Nephron (organoid): ENCODE data around the gene F7.
"Not testable (repeated sequence)": the region's sequence is repeated elsewhere in the genome, so short reads cannot be mapped to it uniquely, and the experiment has no call there.

Experiments used
- H3K27ac Mint-ChIP-seq, 3 experiments: 2 replicates each; pipeline ENCODE4 v1.8.0; 2020; ENCODE audit warnings: mixed read lengths in 3 of 3, mild to moderate bottlenecking in 2 of 3, moderate library complexity in 1 of 3
- H3K27me3 Mint-ChIP-seq: 2 replicates; pipeline ENCODE4 v1.8.0; 2021; ENCODE audit warnings: low read depth, mild to moderate bottlenecking, moderate library complexity, mixed read lengths
- H3K36me3 Mint-ChIP-seq: 2 replicates; pipeline ENCODE4 v1.8.0; 2020; ENCODE audit warnings: low read depth, mixed read lengths
- H3K4me1 Mint-ChIP-seq: 2 replicates; pipeline ENCODE4 v1.8.0; 2020; ENCODE audit warnings: mixed read lengths
- H3K4me3 Mint-ChIP-seq, 3 experiments: 2 replicates each; pipeline ENCODE4 v1.8.0; 2020; ENCODE audit warnings: mild to moderate bottlenecking in 3 of 3, mixed read lengths in 3 of 3, moderate library complexity in 2 of 3
- H3K9me3 Mint-ChIP-seq: 2 replicates; pipeline ENCODE4 v1.8.0; 2020; ENCODE audit warnings: mixed read lengths
- TF ChIP-seq, protein P1 (sequence below), 3 experiments: fragments of 200-600 bp; sonication (generic); IDR thresholded peaks; one replicate each; pipeline ENCODE4 v1.5.0; 2021; ENCODE audit warnings: antibody characterized with exemption in 3 of 3; ENCODE audit not compliant: unreplicated experiment in 3 of 3

Gene F7

DNA sequence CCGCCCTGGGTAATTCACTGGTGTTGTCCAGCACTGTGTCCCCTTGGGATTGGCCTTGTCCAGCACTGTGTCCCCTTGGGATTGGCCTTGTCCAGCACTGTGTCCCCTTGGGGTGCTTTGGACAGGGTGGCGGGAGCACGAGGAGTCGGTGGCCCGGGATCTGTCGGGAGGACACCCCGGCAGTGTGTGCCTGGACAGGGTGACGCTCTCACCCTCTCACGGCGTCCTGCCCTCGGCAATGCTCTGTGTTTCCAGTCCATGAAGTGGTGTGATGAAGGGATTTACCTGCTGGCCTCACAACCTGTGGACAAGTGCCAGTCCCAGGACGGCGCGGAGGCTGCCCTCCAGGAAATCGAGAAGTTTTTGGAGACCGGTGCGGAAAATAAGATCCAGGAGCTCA is 29.9 kb upstream of the F7 start:
- TF ChIP-seq, protein P1, sequence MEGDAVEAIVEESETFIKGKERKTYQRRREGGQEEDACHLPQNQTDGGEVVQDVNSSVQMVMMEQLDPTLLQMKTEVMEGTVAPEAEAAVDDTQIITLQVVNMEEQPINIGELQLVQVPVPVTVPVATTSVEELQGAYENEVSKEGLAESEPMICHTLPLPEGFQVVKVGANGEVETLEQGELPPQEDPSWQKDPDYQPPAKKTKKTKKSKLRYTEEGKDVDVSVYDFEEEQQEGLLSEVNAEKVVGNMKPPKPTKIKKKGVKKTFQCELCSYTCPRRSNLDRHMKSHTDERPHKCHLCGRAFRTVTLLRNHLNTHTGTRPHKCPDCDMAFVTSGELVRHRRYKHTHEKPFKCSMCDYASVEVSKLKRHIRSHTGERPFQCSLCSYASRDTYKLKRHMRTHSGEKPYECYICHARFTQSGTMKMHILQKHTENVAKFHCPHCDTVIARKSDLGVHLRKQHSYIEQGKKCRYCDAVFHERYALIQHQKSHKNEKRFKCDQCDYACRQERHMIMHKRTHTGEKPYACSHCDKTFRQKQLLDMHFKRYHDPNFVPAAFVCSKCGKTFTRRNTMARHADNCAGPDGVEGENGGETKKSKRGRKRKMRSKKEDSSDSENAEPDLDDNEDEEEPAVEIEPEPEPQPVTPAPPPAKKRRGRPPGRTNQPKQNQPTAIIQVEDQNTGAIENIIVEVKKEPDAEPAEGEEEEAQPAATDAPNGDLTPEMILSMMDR (IDR thresholded peaks at IDR 0.05; ENCODE audit: unreplicated experiment in 3 of 3): no peak
- Mint-ChIP-seq H3K27me3 (no peaks in the 10 kb centered on the region), H3K27ac (no peak overlapping the region), H3K36me3 (peaks cover 55% of the 10 kb centered on the region), H3K4me3 (no peak overlapping the region), H3K4me1 (peaks cover 13% of the 10 kb centered on the region), H3K9me3 (peaks cover 2% of the 10 kb centered on the region)

- Mint-ChIP-seq H3K4me1 (peaks cover 18% of the 10 kb centered on the region), H3K9me3 (peaks cover 2% of the 10 kb centered on the region), H3K36me3 (peaks cover 43% of the 10 kb centered on the region), H3K4me3 (no peak overlapping the region), H3K27me3 (peaks cover 4% of the 10 kb centered on the region), H3K27ac (no peak overlapping the region)
- TF ChIP-seq, protein P1 (IDR thresholded peaks at IDR 0.05; ENCODE audit: unreplicated experiment in 3 of 3): no peak
These were observed 28.8 kb upstream of the F7 start for GRCh38 chr13:113076681-113077401.

- TF ChIP-seq, protein P1 (IDR thresholded peaks at IDR 0.05; ENCODE audit: unreplicated experiment in 3 of 3): no peak
- Mint-ChIP-seq H3K9me3 (peaks cover 2% of the 10 kb centered on the region), H3K36me3 (peaks cover 36% of the 10 kb centered on the region), H3K4me1 (peaks cover 18% of the 10 kb centered on the region), H3K4me3 (no peak overlapping the region), H3K27ac (no peak overlapping the region), H3K27me3 (peaks cover 4% of the 10 kb centered on the region)
These were observed 28.0 kb upstream of the F7 start for GRCh38 chr13:113077566-113077952.

DNA sequence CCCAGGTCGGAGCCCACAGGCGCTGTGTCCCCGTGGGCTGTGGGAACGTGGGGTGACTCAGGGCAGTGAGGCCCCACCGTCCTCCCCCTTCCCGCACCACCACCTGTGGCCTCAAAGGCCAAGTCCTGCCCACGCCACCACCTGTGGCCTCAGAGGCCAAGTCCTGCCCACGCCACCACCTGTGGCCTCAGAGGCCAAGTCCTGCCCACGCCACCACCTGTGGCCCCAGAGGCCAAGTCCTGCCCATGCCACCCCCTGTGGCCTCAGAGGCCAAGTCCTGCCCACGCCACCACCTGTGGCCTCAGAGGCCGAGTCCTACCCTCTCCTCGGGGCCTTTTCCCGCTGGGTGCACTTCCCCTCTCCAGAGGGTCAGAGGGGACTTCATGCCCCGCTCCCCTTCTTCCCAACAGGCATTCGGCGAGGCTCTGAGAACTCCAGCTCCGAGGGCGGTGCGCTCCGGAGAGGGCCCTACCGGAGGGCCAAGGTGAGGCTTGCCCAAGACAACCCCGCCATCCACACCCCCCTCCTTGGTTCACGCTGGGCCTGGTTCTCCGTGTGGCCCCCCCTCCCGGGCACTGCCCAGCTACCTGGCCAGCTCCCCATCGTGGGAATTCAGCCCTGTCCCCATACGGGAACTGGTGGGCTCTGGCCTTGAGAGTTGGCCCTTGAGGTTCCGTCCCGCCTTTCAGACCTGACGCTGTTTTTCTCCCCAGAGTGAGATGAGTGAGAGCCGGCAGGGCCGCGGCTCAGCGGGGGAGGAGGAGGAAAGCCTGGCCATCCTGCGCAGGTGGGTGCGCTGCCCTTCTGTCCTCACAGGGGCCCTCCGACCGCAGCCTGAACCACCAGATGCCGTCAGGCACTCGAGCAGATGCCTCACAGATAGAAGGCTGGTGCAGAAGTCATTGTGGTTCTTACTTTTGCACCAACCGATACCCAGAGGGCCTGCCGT is 27.4 kb upstream of the F7 start:
- Mint-ChIP-seq H3K9me3 (no peaks in the 10 kb centered on the region), H3K4me1 (peaks cover 18% of the 10 kb centered on the region), H3K27ac (no peak overlapping the region), H3K27me3 (peaks cover 4% of the 10 kb centered on the region), H3K4me3 (no peak overlapping the region), H3K36me3 (peaks cover 30% of the 10 kb centered on the region)
- TF ChIP-seq, protein P1 (IDR thresholded peaks at IDR 0.05; ENCODE audit: unreplicated experiment in 3 of 3): no peak

DNA sequence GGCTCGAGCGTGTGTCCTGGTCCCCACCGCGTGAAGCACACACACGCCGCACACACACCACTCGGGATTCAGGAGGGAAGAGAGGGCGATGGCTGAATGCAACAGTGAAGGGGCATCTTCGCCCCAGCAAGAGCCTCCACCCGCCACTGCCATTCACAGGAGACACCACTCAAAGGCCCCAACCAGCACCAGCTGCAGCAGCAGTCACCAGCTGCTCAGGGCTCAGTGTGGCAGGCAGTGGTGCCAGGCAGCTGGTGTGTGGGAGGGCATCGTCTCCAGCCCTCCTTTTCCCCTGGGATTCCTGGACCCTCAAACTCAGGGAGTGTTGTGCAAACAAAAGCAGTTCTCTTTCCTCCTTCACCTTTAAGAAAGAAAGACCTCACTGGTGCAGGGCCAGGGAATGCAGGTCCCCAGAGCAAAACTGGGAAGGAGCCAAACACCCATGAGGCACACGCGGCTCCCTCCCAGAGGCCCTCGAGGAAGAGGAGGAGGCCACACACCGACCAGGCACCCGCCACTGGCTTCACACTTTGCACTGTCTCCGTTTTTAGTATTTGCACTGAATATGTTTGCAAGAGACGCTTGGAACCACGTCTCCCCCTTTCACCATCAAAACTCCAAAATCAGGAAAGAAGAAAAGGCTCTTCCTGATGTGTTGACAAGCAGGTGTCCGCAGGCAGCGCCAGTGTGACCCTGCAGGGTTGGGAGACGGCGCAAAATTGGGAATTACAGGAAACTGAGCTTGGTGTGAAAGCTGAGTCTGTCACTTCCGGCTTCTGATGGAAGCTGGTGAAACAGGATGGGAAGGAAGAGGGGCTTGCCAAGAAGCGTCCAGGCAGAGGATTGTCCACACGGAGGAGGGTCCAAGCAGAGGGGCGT is 26.4 kb upstream of the F7 start:
- no peaks in the 10 kb centered on the region for H3K9me3 Mint-ChIP-seq
- TF ChIP-seq, protein P1 (IDR thresholded peaks at IDR 0.05; ENCODE audit: unreplicated experiment in 3 of 3): no peak
- H3K36me3 Mint-ChIP-seq: peaks cover 29% of the 10 kb centered on the region
- peaks cover 11% of the 10 kb centered on the region for H3K27me3 Mint-ChIP-seq
- peak overlapping the region in 2 of 3 experiments; percentile 33 to 34 for H3K27ac Mint-ChIP-seq
- H3K4me3 Mint-ChIP-seq: no peak overlapping the region
- H3K4me1 Mint-ChIP-seq: peaks cover 26% of the 10 kb centered on the region

- peaks cover 12% of the 10 kb centered on the region for H3K27me3 Mint-ChIP-seq
- H3K27ac Mint-ChIP-seq: peak overlapping the region in 1 of 3 experiments; percentile 33
- H3K36me3 Mint-ChIP-seq: peaks cover 29% of the 10 kb centered on the region
- H3K4me3 Mint-ChIP-seq, H3K9me3 Mint-ChIP-seq: not testable (repeated sequence)
- peaks cover 26% of the 10 kb centered on the region for H3K4me1 Mint-ChIP-seq
These were observed 25.9 kb upstream of the F7 start for GRCh38 chr13:113079781-113080080.
